ENCODE measurements around the gene CELF5.
"Not testable (repeated sequence)": the region's sequence is repeated elsewhere in the genome, so short reads cannot be mapped to it uniquely, and the experiment has no call there.

Gene CELF5

GRCh38 chr19:3295581-3295980, 71.1 kb downstream of the CELF5 start:
- Histone ChIP-seq H3K9me3 (ENCODE audit: severe bottlenecking) (no peaks in the 10 kb centered on the region), H3K4me3 (ENCODE audit: low read depth, low read length) (no peak overlapping the region), H3K27ac (no peak overlapping the region), H3K36me3 (no peaks in the 10 kb centered on the region), H3K27me3 (ENCODE audit: insufficient read depth, low read depth, severe bottlenecking) (no peaks in the 10 kb centered on the region)
- DNase-seq = no peak
- no peak for TF ChIP-seq CTCF (IDR thresholded peaks at IDR 0.05; ENCODE audit: low read depth, low read length)

GRCh38 chr19:3296034-3296433, 71.6 kb downstream of the CELF5 start:
- no peaks in the 10 kb centered on the region for H3K36me3 ChIP-seq
- no peak for DNase-seq
- no peak overlapping the region for H3K27ac ChIP-seq
- H3K4me3 ChIP-seq (ENCODE audit: low read depth, low read length) = no peak overlapping the region
- no peak for TF ChIP-seq CTCF (IDR thresholded peaks at IDR 0.05; ENCODE audit: low read depth, low read length)
- H3K9me3 ChIP-seq (ENCODE audit: severe bottlenecking) = no peaks in the 10 kb centered on the region
- H3K27me3 ChIP-seq (ENCODE audit: insufficient read depth, low read depth, severe bottlenecking) = no peaks in the 10 kb centered on the region

GRCh38 chr19:3296446-3296845, 72.0 kb downstream of the CELF5 start:
- DNase-seq = no peak
- no peak overlapping the region for H3K4me3 ChIP-seq (ENCODE audit: low read depth, low read length)
- no peak overlapping the region for H3K27ac ChIP-seq
- no peak for TF ChIP-seq CTCF (IDR thresholded peaks at IDR 0.05; ENCODE audit: low read depth, low read length)
- no peaks in the 10 kb centered on the region for H3K9me3 ChIP-seq (ENCODE audit: severe bottlenecking)
- no peaks in the 10 kb centered on the region for H3K27me3 ChIP-seq (ENCODE audit: insufficient read depth, low read depth, severe bottlenecking)
- no peaks in the 10 kb centered on the region for H3K36me3 ChIP-seq

GRCh38 chr19:3298853-3299449, 74.5 kb downstream of the CELF5 start:
- Histone ChIP-seq H3K9me3 (ENCODE audit: severe bottlenecking) (peaks cover 7% of the 10 kb centered on the region), H3K27ac (no peak overlapping the region), H3K27me3 (ENCODE audit: insufficient read depth, low read depth, severe bottlenecking) (no peaks in the 10 kb centered on the region), H3K4me3 (ENCODE audit: low read depth, low read length) (no peak overlapping the region), H3K36me3 (no peaks in the 10 kb centered on the region)
- no peak for DNase-seq
- TF ChIP-seq CTCF (IDR thresholded peaks at IDR 0.05; ENCODE audit: low read depth, low read length) = no peak

GRCh38 chr19:3300566-3300965, 76.1 kb downstream of the CELF5 start:
- not testable (repeated sequence) for H3K36me3 ChIP-seq; H3K27ac ChIP-seq; H3K4me3 ChIP-seq (ENCODE audit: low read depth, low read length); H3K27me3 ChIP-seq (ENCODE audit: insufficient read depth, low read depth, severe bottlenecking); DNase-seq; H3K9me3 ChIP-seq (ENCODE audit: severe bottlenecking)

- no peak overlapping the region for H3K27ac ChIP-seq
- TF ChIP-seq CTCF (IDR thresholded peaks at IDR 0.05; ENCODE audit: low read depth, low read length) = peak; percentile 86
- peak; percentile 60 for DNase-seq
- H3K4me3 ChIP-seq (ENCODE audit: low read depth, low read length) = no peak overlapping the region
- peaks cover 7% of the 10 kb centered on the region for H3K9me3 ChIP-seq (ENCODE audit: severe bottlenecking)
- peaks cover 4% of the 10 kb centered on the region for H3K27me3 ChIP-seq (ENCODE audit: insufficient read depth, low read depth, severe bottlenecking)
- H3K36me3 ChIP-seq = no peaks in the 10 kb centered on the region
These were observed 78.3 kb downstream of the CELF5 start for GRCh38 chr19:3302755-3303154.

All from WERI-Rb-1 (cell line).